Mesothelial cell of epicardium (in vitro differentiated cells): Measurements from ENCODE around the gene ARL4A. TPM values are rescaled to one million over a fixed set of nuclear protein-coding genes. Genes with fewer than 3 reads are reported as not detected.
"Not testable (repeated sequence)": the region's sequence is repeated elsewhere in the genome, so short reads cannot be mapped to it uniquely, and the experiment has no call there.

Source experiments
- DNase-seq, 2 experiments: peaks; one replicate each; pipeline ENCODE4 v3.0.0; 2021; ENCODE audit warnings: low spot score in 2 of 2; ENCODE audit not compliant: unreplicated experiment in 2 of 2
- H3K27ac Mint-ChIP-seq: 2 replicates; pipeline ENCODE4 v1.8.0; 2021; ENCODE audit warnings: mixed read lengths
- H3K27me3 Mint-ChIP-seq: 2 replicates; pipeline ENCODE4 v1.8.0; 2021; ENCODE audit warnings: low read depth, mixed read lengths
- H3K36me3 Mint-ChIP-seq: 2 replicates; pipeline ENCODE4 v1.8.0; 2021; ENCODE audit warnings: mixed read lengths
- H3K4me1 Mint-ChIP-seq: 2 replicates; pipeline ENCODE4 v1.8.0; 2021; ENCODE audit warnings: mixed read lengths
- H3K4me3 Mint-ChIP-seq: 2 replicates; pipeline ENCODE4 v1.8.0; 2021; ENCODE audit warnings: mild to moderate bottlenecking, moderate library complexity, mixed read lengths
- H3K9me3 Mint-ChIP-seq: 2 replicates; pipeline ENCODE4 v1.8.0; 2021; ENCODE audit warnings: mixed read lengths
- CTCF ChIP-seq: fragments of 200-600 bp; sonication (generic); IDR thresholded peaks from one replicate; pipeline ENCODE4 v1.5.0; 2021; ENCODE audit warnings: antibody characterized with exemption; ENCODE audit not compliant: unreplicated experiment
- total RNA-seq: library from RNA; stranded (reverse); gene quantifications from 3 replicates; pipeline ENCODE4 v1.2.1, GENCODE V29; 2021

ARL4A gene
- total RNA-seq, 1 donor from 2014 or later, result 62.5 TPM

GRCh38 chr7:12689451-12689850 is 2.0 kb downstream of the ARL4A start:
- H3K27me3 Mint-ChIP-seq, result no peaks in the 10 kb centered on the region
- no peaks in the 10 kb centered on the region for H3K9me3 Mint-ChIP-seq
- peak overlapping the region; percentile 57 for H3K27ac Mint-ChIP-seq
- peaks cover 51% of the 10 kb centered on the region for H3K4me1 Mint-ChIP-seq
- no peak for TF ChIP-seq CTCF
- no peak for DNase-seq
- no peaks in the 10 kb centered on the region for H3K36me3 Mint-ChIP-seq
- peak overlapping the region; percentile 93 for H3K4me3 Mint-ChIP-seq

GRCh38 chr7:12690041-12690878 is 2.8 kb downstream of the ARL4A start:
- DNase-seq, result no peak
- H3K9me3 Mint-ChIP-seq, result no peaks in the 10 kb centered on the region
- peaks cover 56% of the 10 kb centered on the region for H3K4me1 Mint-ChIP-seq
- H3K36me3 Mint-ChIP-seq, result no peaks in the 10 kb centered on the region
- peak overlapping the region; percentile 93 for H3K4me3 Mint-ChIP-seq
- no peaks in the 10 kb centered on the region for H3K27me3 Mint-ChIP-seq
- TF ChIP-seq CTCF, result no peak
- peak overlapping the region; percentile 57 for H3K27ac Mint-ChIP-seq

DNA sequence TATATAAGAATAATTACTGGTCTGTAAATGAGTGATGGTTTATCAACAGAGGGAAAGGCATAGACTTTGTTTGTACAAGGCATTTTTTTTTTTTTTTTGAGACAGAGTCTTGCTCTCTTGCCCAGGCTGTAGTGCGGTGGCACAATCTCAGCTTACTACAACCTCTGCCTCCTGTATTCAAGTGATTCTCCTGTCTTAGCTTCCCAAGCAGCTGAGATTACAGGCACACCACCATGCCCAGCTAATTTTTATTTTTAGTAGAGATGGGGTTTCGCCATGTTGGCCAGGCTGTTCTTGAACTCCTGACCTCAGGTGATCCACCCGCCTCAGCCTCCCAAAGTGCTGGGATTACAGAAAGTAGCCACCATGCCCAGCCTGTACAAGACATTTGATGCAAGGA is 4.0 kb downstream of the ARL4A start:
- peak overlapping the region; percentile 93 for H3K4me3 Mint-ChIP-seq
- H3K27ac Mint-ChIP-seq, H3K9me3 Mint-ChIP-seq, DNase-seq, H3K27me3 Mint-ChIP-seq, H3K36me3 Mint-ChIP-seq: not testable (repeated sequence)
- peaks cover 49% of the 10 kb centered on the region for H3K4me1 Mint-ChIP-seq

GRCh38 chr7:12692035-12692434 is 4.6 kb downstream of the ARL4A start:
- no peak overlapping the region for H3K27ac Mint-ChIP-seq
- DNase-seq, result no peak
- peaks cover 49% of the 10 kb centered on the region for H3K4me1 Mint-ChIP-seq
- no peaks in the 10 kb centered on the region for H3K36me3 Mint-ChIP-seq
- H3K4me3 Mint-ChIP-seq, result peak overlapping the region; percentile 11
- H3K9me3 Mint-ChIP-seq, result no peaks in the 10 kb centered on the region
- no peaks in the 10 kb centered on the region for H3K27me3 Mint-ChIP-seq
- TF ChIP-seq CTCF, result no peak

DNA sequence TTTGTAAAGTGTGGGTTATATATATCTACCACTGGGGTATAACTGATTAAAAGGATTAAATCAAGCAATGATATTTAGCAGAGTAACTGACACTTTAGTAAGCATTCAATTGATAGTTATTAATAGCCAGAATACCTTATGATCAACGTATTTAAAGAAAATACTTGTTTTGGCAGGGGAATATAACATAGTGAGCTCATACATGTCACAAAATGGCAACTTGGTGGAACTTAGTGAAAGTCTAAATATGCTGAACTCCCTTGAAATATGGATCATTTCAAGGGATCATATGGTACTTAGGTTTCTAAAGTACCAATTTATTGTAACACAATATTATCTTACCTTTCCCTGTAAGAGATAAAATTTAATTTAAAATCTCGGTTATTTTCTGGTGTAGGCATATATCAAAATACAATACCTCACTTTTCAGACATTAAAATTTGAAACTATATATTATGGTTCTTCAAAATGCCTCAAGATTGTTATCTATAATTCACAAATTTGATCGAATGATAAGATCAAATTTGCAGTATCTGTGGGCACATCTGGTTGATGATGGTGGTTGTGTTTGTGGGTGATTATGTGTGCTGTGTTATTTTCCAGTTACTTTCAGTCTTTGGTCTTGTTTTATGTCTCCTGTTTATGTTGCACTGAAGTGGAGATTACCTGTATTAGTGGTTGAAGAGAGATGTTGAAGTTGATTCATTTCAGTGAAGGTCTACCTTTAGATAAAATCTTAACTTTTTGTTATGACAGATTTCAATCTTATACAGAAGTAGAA is 5.2 kb downstream of the ARL4A start:
- no peak for TF ChIP-seq CTCF
- no peaks in the 10 kb centered on the region for H3K36me3 Mint-ChIP-seq
- H3K9me3 Mint-ChIP-seq, result no peaks in the 10 kb centered on the region
- H3K27me3 Mint-ChIP-seq, result no peaks in the 10 kb centered on the region
- peak overlapping the region; percentile 8 for H3K27ac Mint-ChIP-seq
- DNase-seq, result no peak
- peak overlapping the region; percentile 11 for H3K4me3 Mint-ChIP-seq
- peaks cover 49% of the 10 kb centered on the region for H3K4me1 Mint-ChIP-seq

DNA sequence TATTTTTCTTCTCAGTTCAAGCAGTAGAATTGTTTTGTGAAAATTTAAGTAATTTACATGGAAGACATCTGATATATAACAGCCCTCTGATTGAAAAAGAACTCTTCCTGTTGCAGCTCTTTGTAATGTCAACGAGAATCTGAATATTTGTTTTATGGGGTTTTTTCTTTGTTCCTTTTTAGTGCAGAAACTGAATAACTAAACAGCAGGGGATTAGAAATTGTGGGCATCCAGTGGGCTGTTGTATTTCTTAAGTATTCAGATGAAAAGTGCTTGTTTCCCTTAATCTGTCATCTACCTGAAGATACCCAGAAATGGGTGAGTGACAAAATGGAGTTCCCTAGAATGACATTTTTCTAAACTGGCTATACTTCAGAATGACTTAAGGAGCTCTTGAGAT is 7.4 kb downstream of the ARL4A start:
- no peak for DNase-seq
- no peak overlapping the region for H3K4me3 Mint-ChIP-seq
- H3K27ac Mint-ChIP-seq, result peak overlapping the region; percentile 41
- H3K36me3 Mint-ChIP-seq, result peaks cover 6% of the 10 kb centered on the region
- no peaks in the 10 kb centered on the region for H3K27me3 Mint-ChIP-seq
- H3K4me1 Mint-ChIP-seq, result peaks cover 36% of the 10 kb centered on the region
- no peaks in the 10 kb centered on the region for H3K9me3 Mint-ChIP-seq
- no peak for TF ChIP-seq CTCF
